Medulla oblongata (tissue), 1 donor: ENCODE measurements around the gene GRIK4.
A peak's percentile ranks its signal among the peaks of the same experiment; 100 is the strongest.

Source experiments
- DNase-seq: peaks from one replicate; pipeline ENCODE4 v3.0.0-alpha.2; 2015; ENCODE audit errors: extremely low spot score

Gene GRIK4

GRCh38 chr11:120875986-120876385, 364.4 kb downstream of the GRIK4 start:
- no peak for DNase-seq

DNA sequence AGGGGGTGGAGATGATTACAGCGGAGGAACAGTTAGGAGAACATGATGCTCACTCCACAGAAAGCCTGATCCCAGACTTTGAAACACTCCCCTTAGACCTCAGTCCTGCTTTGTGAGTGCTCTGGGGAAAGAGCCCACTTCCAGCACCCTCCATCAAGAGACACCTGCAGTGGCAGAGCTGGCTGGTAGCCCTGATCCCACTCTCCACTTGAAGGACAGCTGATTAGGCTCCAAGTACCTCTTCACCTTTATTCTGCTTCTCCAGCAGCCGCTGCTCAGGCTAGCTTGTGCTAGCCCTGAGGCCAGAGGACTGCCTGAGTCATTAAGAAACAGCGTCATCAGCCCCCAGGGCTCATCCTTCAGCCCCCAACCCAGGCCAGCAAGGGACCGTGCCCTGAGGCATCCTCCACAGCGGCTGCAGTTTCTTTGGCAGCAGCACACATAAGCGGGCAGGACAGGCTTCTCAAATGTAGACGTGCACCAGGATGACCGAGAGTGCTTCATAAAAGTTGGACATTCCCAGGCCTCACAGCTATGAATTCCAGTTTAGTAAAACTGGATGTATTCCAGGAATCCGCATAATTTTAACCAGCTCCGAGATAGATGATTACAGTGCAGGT, 366.3 kb downstream of the GRIK4 start:
- no peak for DNase-seq

DNA sequence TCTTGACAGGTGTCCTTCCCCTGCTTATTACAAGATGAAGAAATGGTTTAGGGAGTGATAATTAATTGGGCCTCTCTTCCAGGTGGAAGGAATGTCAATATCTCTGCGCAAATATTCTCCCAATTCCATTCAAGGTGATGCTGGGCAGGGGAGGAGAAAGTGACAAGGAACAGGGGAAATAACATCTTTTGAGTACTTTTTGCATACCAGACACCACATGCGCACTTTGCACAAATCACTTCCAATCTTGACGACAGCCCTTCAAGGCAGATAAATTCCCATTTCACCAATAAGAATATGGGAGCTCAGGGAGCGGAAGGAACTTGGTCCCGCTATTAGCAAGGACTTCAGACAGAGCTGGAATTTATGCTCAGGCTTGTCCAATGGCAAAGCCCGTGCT, 367.2 kb downstream of the GRIK4 start:
- no peak for DNase-seq

GRCh38 chr11:120880498-120881175, 369.1 kb downstream of the GRIK4 start:
- no peak for DNase-seq

DNA sequence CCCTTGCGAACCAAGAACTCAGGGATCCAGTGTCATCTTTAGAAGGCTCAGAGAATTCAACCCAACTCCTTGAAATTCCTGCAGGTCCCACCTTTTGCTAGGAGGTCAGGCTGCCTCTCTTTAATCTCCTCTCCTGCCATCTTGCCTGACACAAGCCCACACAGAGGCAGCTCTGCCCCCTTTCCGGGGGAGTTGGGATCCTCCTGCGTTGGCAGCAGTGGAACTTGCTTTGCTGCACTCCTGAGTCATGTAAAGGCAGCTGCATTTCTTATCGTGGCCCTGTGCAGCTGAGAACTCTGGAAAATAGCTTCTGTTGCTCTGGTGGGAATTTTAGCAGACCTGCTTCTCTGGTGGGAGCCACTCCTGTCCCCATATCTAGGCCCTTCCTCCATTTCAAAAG, 370.0 kb downstream of the GRIK4 start:
- DNase-seq: no peak

DNA sequence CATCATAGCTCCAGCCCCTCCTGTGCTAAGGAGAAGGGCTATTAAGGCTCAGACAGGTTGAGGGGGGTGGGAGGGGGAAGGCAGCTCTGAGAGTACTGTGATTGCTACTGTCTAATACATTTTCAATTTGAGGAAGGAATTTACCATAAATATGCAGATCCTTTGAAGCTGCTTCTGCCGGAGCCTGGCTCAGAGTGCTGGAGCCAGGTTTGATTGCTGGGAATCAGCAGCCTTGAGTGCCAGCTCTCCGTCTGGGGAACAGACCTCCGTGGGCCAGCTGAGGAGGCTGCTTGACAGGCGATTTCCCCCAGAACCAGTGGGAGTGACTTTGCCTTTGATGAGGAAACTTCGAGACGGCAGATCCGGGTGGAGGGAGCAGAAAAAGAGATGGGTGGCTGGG, 370.6 kb downstream of the GRIK4 start:
- no peak for DNase-seq

- peak; percentile 50 for DNase-seq
These were observed 372.0 kb downstream of the GRIK4 start for GRCh38 chr11:120883404-120884080.

DNA sequence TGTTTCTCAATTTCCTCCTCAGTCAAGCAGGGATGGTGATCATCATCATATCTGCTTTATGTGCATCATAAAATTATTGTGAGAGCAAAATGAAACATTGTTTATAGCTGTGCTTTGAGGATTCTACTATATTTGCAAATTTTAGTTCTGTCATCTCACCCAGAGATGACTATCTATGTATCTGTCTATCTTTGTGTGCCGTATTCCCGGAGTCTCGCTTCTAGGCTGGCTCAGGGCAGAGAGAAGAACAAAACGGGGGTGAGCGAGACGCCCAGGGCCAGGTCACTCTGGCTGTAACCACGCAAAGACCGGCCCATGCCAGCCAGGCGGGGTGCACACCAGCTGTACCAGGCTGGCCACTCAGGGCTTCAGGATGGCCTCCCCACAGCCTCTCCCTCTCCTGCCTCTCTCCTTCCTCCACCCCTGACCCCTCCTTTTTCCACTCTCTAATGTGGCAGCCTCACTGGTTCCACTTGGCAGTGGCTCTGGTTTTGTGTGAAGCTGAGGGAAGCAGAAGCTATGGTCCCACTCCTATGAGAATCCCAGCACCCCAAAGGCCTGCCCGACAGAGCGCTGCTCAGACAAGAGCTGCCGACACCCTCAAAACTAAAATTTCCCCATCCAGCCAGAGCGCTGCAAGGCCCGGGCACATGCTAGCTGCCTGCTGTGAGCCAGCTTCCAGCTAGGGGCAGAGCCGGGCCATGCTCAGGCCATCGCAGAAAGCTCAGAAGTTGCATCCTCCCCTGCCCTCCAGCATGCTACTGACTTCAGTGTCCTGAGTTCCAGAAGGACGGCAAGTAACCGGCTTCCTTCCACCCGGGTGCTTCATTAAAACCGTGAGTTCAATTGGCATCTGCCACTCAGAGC, 372.8 kb downstream of the GRIK4 start:
- DNase-seq: no peak

GRCh38 chr11:120890609-120891320, 379.2 kb downstream of the GRIK4 start:
- no peak for DNase-seq

GRCh38 chr11:120893440-120894201, 382.1 kb downstream of the GRIK4 start:
- DNase-seq: no peak

GRCh38 chr11:120894202-120894985, 382.8 kb downstream of the GRIK4 start:
- DNase-seq: peak; percentile 7

GRCh38 chr11:120896687-120897086, 385.1 kb downstream of the GRIK4 start:
- no peak for DNase-seq

- no peak for DNase-seq
These were observed 387.0 kb downstream of the GRIK4 start for GRCh38 chr11:120898568-120898967.

GRCh38 chr11:120899720-120900119, 388.2 kb downstream of the GRIK4 start:
- DNase-seq: no peak

- DNase-seq: no peak
These were observed 389.1 kb downstream of the GRIK4 start for GRCh38 chr11:120900643-120901042.

- DNase-seq: no peak
These were observed 392.1 kb downstream of the GRIK4 start for GRCh38 chr11:120903686-120904085.

GRCh38 chr11:120904116-120904515, 392.6 kb downstream of the GRIK4 start:
- DNase-seq: no peak

- DNase-seq: no peak
These were observed 395.2 kb downstream of the GRIK4 start for GRCh38 chr11:120906766-120907165.

DNA sequence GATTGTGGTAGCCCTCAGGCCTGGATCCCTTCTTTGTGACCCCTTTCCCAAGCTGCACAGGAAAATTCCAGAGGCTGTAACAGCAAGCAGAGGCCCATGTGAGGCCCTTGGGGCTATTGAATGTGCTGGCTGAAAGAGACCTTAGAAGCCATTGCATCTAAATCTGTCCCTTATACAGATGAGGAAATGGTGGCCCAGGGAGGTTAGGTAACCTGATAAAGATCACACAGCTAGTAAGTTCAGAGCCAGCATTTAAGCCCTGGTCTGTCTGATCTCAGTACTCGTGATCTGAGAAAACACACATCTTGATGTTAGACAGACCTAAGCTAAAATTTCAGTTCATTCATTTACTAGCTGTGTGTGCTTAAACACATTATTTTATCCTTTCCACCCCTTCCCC, 396.4 kb downstream of the GRIK4 start:
- DNase-seq: no peak
